ENCODE measurements around the gene SRRM1. TPM values are rescaled to one million over a fixed set of nuclear protein-coding genes. Genes with fewer than 3 reads are reported as not detected.

SRRM1 gene
- total and polyA plus RNA-seq, 2 experiments from 2014 or later = 118 to 666 TPM

- TF ChIP-seq ETS1 (IDR thresholded peaks at IDR 0.05) = no peak
- TF ChIP-seq ZNF331 (CRISPR knock-in tag; IDR thresholded peaks at IDR 0.05; ENCODE audit: low read depth) = no peak
- no peak for TF ChIP-seq CREB1 (CRISPR knock-in tag; IDR thresholded peaks at IDR 0.05; ENCODE audit: low read depth)
- no peak for TF ChIP-seq ZNF114 (CRISPR knock-in tag; IDR thresholded peaks at IDR 0.05)
- TF ChIP-seq CTCF (conservative IDR thresholded peaks at IDR 0.05; ENCODE audit: low read depth in 2 of 2) = no peak
Measured at GRCh38 chr1:24596401-24596880, 46.7 kb upstream of the SRRM1 start (continued).

- no peak overlapping the region for H3K4me3 Mint-ChIP-seq
- H3K36me3 Mint-ChIP-seq (ENCODE audit: low read depth) = no peaks in the 10 kb centered on the region
- no peak overlapping the region for H2AFZ ChIP-seq
- no peak overlapping the region for H3K27ac ChIP-seq (ENCODE audit: low read depth)
- no peak overlapping the region for H3K4me2 ChIP-seq
- DNase-seq (ENCODE audit: low spot score) (no peak), ATAC-seq (no peak)
- no peaks in the 10 kb centered on the region for H3K36me3 ChIP-seq (ENCODE audit: insufficient read depth)
- no peaks in the 10 kb centered on the region for H3K9me3 Mint-ChIP-seq
- no peaks in the 10 kb centered on the region for H3K27me3 ChIP-seq (ENCODE audit: insufficient read depth)
- H3K9me2 ChIP-seq (ENCODE audit: insufficient read depth) = no peaks in the 10 kb centered on the region
- H3K27ac Mint-ChIP-seq = no peak overlapping the region
- no peaks in the 10 kb centered on the region for H3F3A ChIP-seq (replicated peaks; ENCODE audit: low read depth)
- H3K79me2 ChIP-seq (replicated peaks; ENCODE audit: insufficient read depth) = no peaks in the 10 kb centered on the region
- no peaks in the 10 kb centered on the region for H3K4me1 ChIP-seq (ENCODE audit: insufficient read depth)
- no peak overlapping the region for H3K4me3 ChIP-seq
- H4K20me1 ChIP-seq (replicated peaks; ENCODE audit: insufficient read depth) = no peaks in the 10 kb centered on the region
- peaks cover 6% of the 10 kb centered on the region for H3K27me3 Mint-ChIP-seq (ENCODE audit: insufficient read depth, low read depth, poor library complexity)
- H3K4me1 Mint-ChIP-seq = no peaks in the 10 kb centered on the region
- TF ChIP-seq EZH2phosphoT487 (IDR thresholded peaks at IDR 0.05; ENCODE audit: unreplicated experiment) (no peak), ZNF114 (CRISPR knock-in tag; IDR thresholded peaks at IDR 0.05) (no peak), ZNF462 (CRISPR knock-in tag; IDR thresholded peaks at IDR 0.05) (no peak), POLR2AphosphoS5 (IDR thresholded peaks at IDR 0.05; ENCODE audit: low read depth) (no peak), NANOG (IDR thresholded peaks at IDR 0.05; ENCODE audit: borderline replicate concordance) (no peak), STAT1 (IDR thresholded peaks at IDR 0.05; ENCODE audit: unreplicated experiment) (no peak), JUNB (IDR thresholded peaks at IDR 0.05; ENCODE audit: unreplicated experiment) (no peak), CTCF (conservative IDR thresholded peaks at IDR 0.05; ENCODE audit: low read depth in 2 of 2) (no peak), ZNF331 (CRISPR knock-in tag; IDR thresholded peaks at IDR 0.05; ENCODE audit: low read depth) (no peak), ETS1 (IDR thresholded peaks at IDR 0.05) (no peak), CREB1 (CRISPR knock-in tag; IDR thresholded peaks at IDR 0.05; ENCODE audit: low read depth) (no peak)
Measured at GRCh38 chr1:24599265-24599664, 43.8 kb upstream of the SRRM1 start.
